ENCODE data around the gene CHAF1A. TPM values are rescaled to one million over a fixed set of nuclear protein-coding genes. Genes with fewer than 3 reads are reported as not detected.

Gene CHAF1A
- total RNA-seq, 4 donors from 2014 or later = 2.4 to 11.9 (median 7.4) TPM

GRCh38 chr19:4367336-4367723 lies 35.1 kb upstream of the CHAF1A start:
- Histone ChIP-seq H3K4me3 (no peak overlapping the region), H3K27ac (peak overlapping the region in 2 of 4 donors; percentile 72 to 87), H3K36me3 (peaks cover 0 to 54% of the 10 kb centered on the region in 2 donors), H3K27me3 (no peaks in the 10 kb centered on the region), H3K4me1 (peaks cover 0 to 52% (median 49%) of the 10 kb centered on the region in 3 donors), H3K9me3 (no peaks in the 10 kb centered on the region)
- ATAC-seq = no peak
- 92% methylated on average over 4 of the region's 10 CpGs; no CpG with 5 or more reads in 1 of the 2 donors for WGBS, 2 donors (ENCODE audit: low coverage in 1 of 2)
- no peak for TF ChIP-seq CTCF (IDR thresholded peaks at IDR 0.05)
- TF ChIP-seq POLR2A (IDR thresholded peaks at IDR 0.05) = no peak
- no peak for TF ChIP-seq EP300 (IDR thresholded peaks at IDR 0.05)
- TF ChIP-seq POLR2AphosphoS5 (IDR thresholded peaks at IDR 0.05) = no peak

DNA sequence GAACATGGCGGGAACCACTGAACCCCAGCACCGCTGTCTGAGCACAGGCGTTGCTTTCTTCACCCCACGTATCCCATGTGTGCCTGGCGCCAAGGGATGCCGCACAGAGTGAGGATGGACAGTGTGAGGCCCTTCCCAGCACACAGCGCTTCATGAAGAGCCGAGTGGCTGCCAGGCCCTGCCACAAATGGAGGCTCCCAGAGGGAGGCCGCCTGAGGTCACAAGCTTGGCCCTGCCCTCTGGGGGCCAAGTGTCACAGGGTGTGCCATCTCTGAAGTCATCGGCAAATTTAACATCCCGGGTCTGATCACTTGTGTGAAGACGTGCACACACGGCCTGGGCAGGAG lies 34.7 kb upstream of the CHAF1A start:
- Histone ChIP-seq H3K9me3 (no peaks in the 10 kb centered on the region), H3K27ac (peak overlapping the region in 3 of 4 donors; percentile 72 to 87 (median 87)), H3K4me1 (peaks cover 0 to 56% (median 53%) of the 10 kb centered on the region in 3 donors), H3K4me3 (no peak overlapping the region), H3K27me3 (no peaks in the 10 kb centered on the region), H3K36me3 (peaks cover 0 to 50% of the 10 kb centered on the region in 2 donors)
- WGBS, 2 donors (ENCODE audit: low coverage in 1 of 2) = no CpG with 5 or more reads among the region's 13 CpGs
- ATAC-seq = no peak
- TF ChIP-seq POLR2AphosphoS5 (IDR thresholded peaks at IDR 0.05) (no peak), EP300 (IDR thresholded peaks at IDR 0.05) (no peak), CTCF (IDR thresholded peaks at IDR 0.05) (no peak), POLR2A (IDR thresholded peaks at IDR 0.05) (no peak)

DNA sequence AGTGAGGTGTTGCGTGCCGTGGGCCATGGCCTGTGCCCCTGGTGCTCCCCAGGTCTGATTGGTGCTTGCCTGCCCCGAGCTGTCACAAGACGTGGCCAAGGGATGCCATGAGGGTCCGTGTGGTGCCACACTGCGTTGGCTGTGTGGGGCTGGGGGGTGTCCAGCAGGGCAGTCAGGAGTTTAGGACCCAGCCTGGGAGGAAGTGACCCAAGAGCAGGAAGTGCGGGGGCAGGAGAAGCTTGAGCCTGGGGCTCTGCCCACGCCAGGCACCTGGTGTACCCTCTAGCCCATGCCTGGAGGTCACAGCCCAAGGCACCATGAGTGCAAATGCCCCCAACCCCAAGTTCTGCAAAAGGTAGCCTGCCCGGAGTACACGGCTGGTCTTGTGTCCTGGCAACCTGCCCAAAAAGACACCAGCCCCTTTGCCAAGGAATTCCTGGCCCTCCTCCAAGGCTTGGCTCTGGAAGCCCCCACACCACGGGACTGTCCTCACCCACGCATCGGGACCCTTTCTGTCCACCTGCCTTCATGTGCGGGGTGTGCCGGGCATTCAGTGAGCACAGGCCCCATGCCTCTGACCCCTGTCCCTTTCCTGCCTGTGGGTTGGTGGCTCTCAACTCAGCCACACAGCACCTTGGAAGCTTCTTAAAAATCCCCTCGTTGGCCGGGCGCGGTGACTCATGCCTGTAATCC lies 34.2 kb upstream of the CHAF1A start:
- Histone ChIP-seq H3K4me1 (peaks cover 0 to 61% (median 59%) of the 10 kb centered on the region in 3 donors), H3K27ac (peak overlapping the region in 3 of 4 donors; percentile 72 to 87 (median 87)), H3K36me3 (peaks cover 0 to 44% of the 10 kb centered on the region in 2 donors), H3K4me3 (no peak overlapping the region), H3K9me3 (no peaks in the 10 kb centered on the region), H3K27me3 (no peaks in the 10 kb centered on the region)
- TF ChIP-seq POLR2A (IDR thresholded peaks at IDR 0.05) (no peak), CTCF (IDR thresholded peaks at IDR 0.05) (no peak), EP300 (IDR thresholded peaks at IDR 0.05) (no peak), POLR2AphosphoS5 (IDR thresholded peaks at IDR 0.05) (no peak)
- ATAC-seq = no peak
- WGBS, 2 donors (ENCODE audit: low coverage in 1 of 2) = 16% methylated on average over 6 of the region's 19 CpGs; no CpG with 5 or more reads in 1 of the 2 donors

DNA sequence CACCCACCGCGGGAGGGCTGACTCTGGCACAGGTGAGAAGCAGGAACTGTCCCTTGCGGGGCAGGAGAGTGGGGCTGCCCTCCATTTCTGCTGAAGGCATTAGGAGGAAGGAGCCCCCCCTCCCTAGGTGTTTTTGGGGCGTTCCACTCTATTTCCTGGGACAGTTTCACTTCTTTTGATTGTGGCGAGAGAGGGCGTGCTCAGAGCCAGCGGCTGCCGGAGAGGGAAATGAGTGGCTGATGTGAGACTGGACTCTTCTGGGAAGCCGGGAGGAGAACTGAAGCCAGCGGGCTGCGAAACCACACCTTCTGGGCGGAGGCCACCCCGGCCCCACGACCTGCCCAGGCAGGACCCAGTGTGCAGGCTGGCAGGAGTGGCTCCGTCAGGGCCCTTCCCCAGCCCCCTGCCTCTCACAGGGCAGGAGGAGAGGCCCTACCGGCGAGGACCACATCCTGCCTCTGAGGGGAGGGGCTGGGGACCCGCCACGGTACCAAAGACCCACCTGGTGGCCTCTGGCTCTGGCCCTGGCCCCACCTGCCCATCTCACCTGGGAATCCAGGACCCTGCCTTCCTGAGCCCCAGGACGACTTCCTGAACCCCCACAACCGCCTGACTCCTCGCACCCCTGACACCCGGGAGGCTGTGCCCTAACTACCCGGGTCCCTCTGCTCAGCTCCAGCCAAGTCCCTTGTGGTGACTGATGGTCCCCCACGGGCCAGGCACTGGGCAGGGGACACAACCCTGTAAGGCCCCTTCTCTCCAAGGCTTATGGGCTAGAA lies 33.1 kb upstream of the CHAF1A start:
- Histone ChIP-seq H3K9me3 (no peaks in the 10 kb centered on the region), H3K27ac (peak overlapping the region in 3 of 4 donors; percentile 72 to 87 (median 87)), H3K27me3 (no peaks in the 10 kb centered on the region), H3K4me1 (peaks cover 0 to 71% (median 66%) of the 10 kb centered on the region in 3 donors), H3K36me3 (peaks cover 0 to 34% of the 10 kb centered on the region in 2 donors), H3K4me3 (peak overlapping the region in 1 of 2 donors; percentile 32)
- ATAC-seq = peak; percentile 48
- 33 to 65% methylated on average over 2 to 4 of the region's 25 CpGs for WGBS, 2 donors (ENCODE audit: low coverage in 1 of 2)
- peak; percentile 39 for TF ChIP-seq POLR2AphosphoS5 (IDR thresholded peaks at IDR 0.05)
- no peak for TF ChIP-seq EP300 (IDR thresholded peaks at IDR 0.05)

- no peak for TF ChIP-seq EP300 (IDR thresholded peaks at IDR 0.05)
- TF ChIP-seq POLR2AphosphoS5 (IDR thresholded peaks at IDR 0.05) = no peak
- peak in 3 of 4 experiments; percentile 30 to 75 (median 61) for TF ChIP-seq CTCF (IDR thresholded peaks at IDR 0.05)
- peak in 1 of 2 donors; percentile 10 for TF ChIP-seq POLR2A (IDR thresholded peaks at IDR 0.05)
- Histone ChIP-seq H3K4me1 (peaks cover 0 to 77% (median 72%) of the 10 kb centered on the region in 3 donors), H3K27me3 (no peaks in the 10 kb centered on the region), H3K4me3 (peak overlapping the region in 1 of 2 donors; percentile 32), H3K27ac (peak overlapping the region in 3 of 4 donors; percentile 72 to 87 (median 87)), H3K9me3 (no peaks in the 10 kb centered on the region), H3K36me3 (peaks cover 0 to 28% of the 10 kb centered on the region in 2 donors)
- WGBS, 2 donors (ENCODE audit: low coverage in 1 of 2) = no CpG with 5 or more reads among the region's 21 CpGs
- peak; percentile 13 for ATAC-seq
These were observed 32.6 kb upstream of the CHAF1A start for GRCh38 chr19:4369888-4370260.

All from gastroesophageal sphincter (tissue), 4 donors.